ENCODE results near the gene INTU. TPM values are rescaled to one million over a fixed set of nuclear protein-coding genes. Genes with fewer than 3 reads are reported as not detected.
"Not testable (repeated sequence)": the region's sequence is repeated elsewhere in the genome, so short reads cannot be mapped to it uniquely, and the experiment has no call there.

Gene INTU
- total RNA-seq, 1 experiment from 2014 or later = 3.7 TPM

- TF ChIP-seq POLR2AphosphoS5 (IDR thresholded peaks at IDR 0.05; ENCODE audit: low read depth, low read length) (no peak), SIN3A (IDR thresholded peaks at IDR 0.05; ENCODE audit: borderline replicate concordance, insufficient read depth, low read depth, low read length) (no peak), TCF7L2 (IDR thresholded peaks at IDR 0.05; ENCODE audit: low read depth, low read length) (no peak)
- TF ChIP-seq, protein P1, sequence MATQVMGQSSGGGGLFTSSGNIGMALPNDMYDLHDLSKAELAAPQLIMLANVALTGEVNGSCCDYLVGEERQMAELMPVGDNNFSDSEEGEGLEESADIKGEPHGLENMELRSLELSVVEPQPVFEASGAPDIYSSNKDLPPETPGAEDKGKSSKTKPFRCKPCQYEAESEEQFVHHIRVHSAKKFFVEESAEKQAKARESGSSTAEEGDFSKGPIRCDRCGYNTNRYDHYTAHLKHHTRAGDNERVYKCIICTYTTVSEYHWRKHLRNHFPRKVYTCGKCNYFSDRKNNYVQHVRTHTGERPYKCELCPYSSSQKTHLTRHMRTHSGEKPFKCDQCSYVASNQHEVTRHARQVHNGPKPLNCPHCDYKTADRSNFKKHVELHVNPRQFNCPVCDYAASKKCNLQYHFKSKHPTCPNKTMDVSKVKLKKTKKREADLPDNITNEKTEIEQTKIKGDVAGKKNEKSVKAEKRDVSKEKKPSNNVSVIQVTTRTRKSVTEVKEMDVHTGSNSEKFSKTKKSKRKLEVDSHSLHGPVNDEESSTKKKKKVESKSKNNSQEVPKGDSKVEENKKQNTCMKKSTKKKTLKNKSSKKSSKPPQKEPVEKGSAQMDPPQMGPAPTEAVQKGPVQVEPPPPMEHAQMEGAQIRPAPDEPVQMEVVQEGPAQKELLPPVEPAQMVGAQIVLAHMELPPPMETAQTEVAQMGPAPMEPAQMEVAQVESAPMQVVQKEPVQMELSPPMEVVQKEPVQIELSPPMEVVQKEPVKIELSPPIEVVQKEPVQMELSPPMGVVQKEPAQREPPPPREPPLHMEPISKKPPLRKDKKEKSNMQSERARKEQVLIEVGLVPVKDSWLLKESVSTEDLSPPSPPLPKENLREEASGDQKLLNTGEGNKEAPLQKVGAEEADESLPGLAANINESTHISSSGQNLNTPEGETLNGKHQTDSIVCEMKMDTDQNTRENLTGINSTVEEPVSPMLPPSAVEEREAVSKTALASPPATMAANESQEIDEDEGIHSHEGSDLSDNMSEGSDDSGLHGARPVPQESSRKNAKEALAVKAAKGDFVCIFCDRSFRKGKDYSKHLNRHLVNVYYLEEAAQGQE (IDR thresholded peaks at IDR 0.05; ENCODE audit: insufficient read depth in 1 of 2, low read depth in 2 of 2, low read length in 1 of 2) = no peak
- DNase-seq (ENCODE audit: low read depth, low spot score) (no peak), ATAC-seq (no peak)
- ChIA-PET CTCF (no interaction called here), POLR2A (no interaction called here)
- Histone ChIP-seq H3K4me1 (ENCODE audit: control insufficient read depth, insufficient read depth, low read length) (no peaks in the 10 kb centered on the region), H3K36me3 (ENCODE audit: control insufficient read depth, insufficient read depth, low read length) (no peaks in the 10 kb centered on the region), H3K27me3 (ENCODE audit: control insufficient read depth, insufficient read depth, low read length) (no peaks in the 10 kb centered on the region), H3K4me3 (ENCODE audit: low read depth in 2 of 2, low read length in 2 of 2) (no peak overlapping the region), H3K27ac (ENCODE audit: low read length) (no peak overlapping the region), H3K9me3 (ENCODE audit: control insufficient read depth, insufficient read depth, low read depth, low read length) (no peaks in the 10 kb centered on the region)
- intact Hi-C loops (cut with micrococcal nuclease; ENCODE audit: unreplicated experiment) (no loop called here), in situ Hi-C loops (cut with HindIII; ENCODE audit: low pct_unique_long_range_greater_than_20kb, low sequenced_read_pairs) (no loop called here)
- no TSS peak for BruUV-seq (replicated peaks)
These were observed 15.3 kb downstream of the INTU start for GRCh38 chr4:127648061-127648460.

- DNase-seq (ENCODE audit: low read depth, low spot score); H3K36me3 ChIP-seq (ENCODE audit: control insufficient read depth, insufficient read depth, low read length); ATAC-seq; H3K4me1 ChIP-seq (ENCODE audit: control insufficient read depth, insufficient read depth, low read length); in situ Hi-C loops (cut with HindIII; ENCODE audit: low pct_unique_long_range_greater_than_20kb, low sequenced_read_pairs); H3K4me3 ChIP-seq (ENCODE audit: low read depth in 2 of 2, low read length in 2 of 2); intact Hi-C loops (cut with micrococcal nuclease; ENCODE audit: unreplicated experiment); POLR2A ChIA-PET; H3K27me3 ChIP-seq (ENCODE audit: control insufficient read depth, insufficient read depth, low read length); H3K9me3 ChIP-seq (ENCODE audit: control insufficient read depth, insufficient read depth, low read depth, low read length); BruUV-seq (replicated peaks); H3K27ac ChIP-seq (ENCODE audit: low read length); CTCF ChIA-PET: not testable (repeated sequence)
These were observed 22.8 kb downstream of the INTU start for GRCh38 chr4:127655590-127655989.

GRCh38 chr4:127656047-127656680, 23.4 kb downstream of the INTU start:
- in situ Hi-C loops (cut with HindIII; ENCODE audit: low pct_unique_long_range_greater_than_20kb, low sequenced_read_pairs) (no loop called here), intact Hi-C loops (cut with micrococcal nuclease; ENCODE audit: unreplicated experiment) (no loop called here)
- ChIA-PET CTCF (no interaction called here), POLR2A (no interaction called here)
- no peaks in the 10 kb centered on the region for H3K27me3 ChIP-seq (ENCODE audit: control insufficient read depth, insufficient read depth, low read length)
- ATAC-seq (no peak), DNase-seq (ENCODE audit: low read depth, low spot score) (no peak)
- no peaks in the 10 kb centered on the region for H3K9me3 ChIP-seq (ENCODE audit: control insufficient read depth, insufficient read depth, low read depth, low read length)
- no peaks in the 10 kb centered on the region for H3K4me1 ChIP-seq (ENCODE audit: control insufficient read depth, insufficient read depth, low read length)
- H3K27ac ChIP-seq (ENCODE audit: low read length) = no peak overlapping the region
- BruUV-seq (replicated peaks) = no TSS peak
- TF ChIP-seq CTCF (IDR thresholded peaks at IDR 0.05) = no peak
- TF ChIP-seq TCF7L2 (IDR thresholded peaks at IDR 0.05; ENCODE audit: low read depth, low read length) = no peak
- TF ChIP-seq POLR2AphosphoS5 (IDR thresholded peaks at IDR 0.05; ENCODE audit: low read depth, low read length) = no peak
- TF ChIP-seq, protein P1 (IDR thresholded peaks at IDR 0.05; ENCODE audit: insufficient read depth in 1 of 2, low read depth in 2 of 2, low read length in 1 of 2) = no peak
- no peak for TF ChIP-seq SIN3A (IDR thresholded peaks at IDR 0.05; ENCODE audit: borderline replicate concordance, insufficient read depth, low read depth, low read length)
- no peak overlapping the region for H3K4me3 ChIP-seq (ENCODE audit: low read depth in 2 of 2, low read length in 2 of 2)
- H3K36me3 ChIP-seq (ENCODE audit: control insufficient read depth, insufficient read depth, low read length) = no peaks in the 10 kb centered on the region

Measured in Panc1 (cell line).